Non-pigmented ciliary epithelial cell (primary cell): ENCODE results near the gene PRLR.

ENCODE experiments used
- DNase-seq: peaks from one replicate; pipeline ENCODE4 v3.0.0-alpha.2; 2010; ENCODE audit warnings: low read depth

PRLR gene

GRCh38 chr5:35159370-35159742 is 70.9 kb downstream of the PRLR start:
- no peak for DNase-seq

- no peak for DNase-seq
These were observed 71.5 kb downstream of the PRLR start for GRCh38 chr5:35158622-35159369.

GRCh38 chr5:35158204-35158603 is 72.1 kb downstream of the PRLR start:
- DNase-seq = no peak

- no peak for DNase-seq
These were observed 76.8 kb downstream of the PRLR start for GRCh38 chr5:35153375-35153932.

GRCh38 chr5:35152733-35153132 is 77.6 kb downstream of the PRLR start:
- no peak for DNase-seq

- DNase-seq = no peak
These were observed 79.0 kb downstream of the PRLR start for GRCh38 chr5:35151146-35151920.

GRCh38 chr5:35149041-35149440 is 81.2 kb downstream of the PRLR start:
- no peak for DNase-seq

GRCh38 chr5:35146406-35146805 is 83.9 kb downstream of the PRLR start:
- no peak for DNase-seq

GRCh38 chr5:35145691-35146317 is 84.5 kb downstream of the PRLR start:
- DNase-seq = no peak

- no peak for DNase-seq
These were observed 85.3 kb downstream of the PRLR start for GRCh38 chr5:35145012-35145411.

- DNase-seq = no peak
These were observed 86.4 kb downstream of the PRLR start for GRCh38 chr5:35143841-35144240.

- DNase-seq = no peak
These were observed 88.5 kb downstream of the PRLR start for GRCh38 chr5:35141739-35142138.

- no peak for DNase-seq
These were observed 92.1 kb downstream of the PRLR start for GRCh38 chr5:35138232-35138631.

GRCh38 chr5:35136386-35136785 is 93.9 kb downstream of the PRLR start:
- peak; percentile 60 for DNase-seq

- DNase-seq = no peak
These were observed 95.0 kb downstream of the PRLR start for GRCh38 chr5:35135239-35135700.

- no peak for DNase-seq
These were observed 95.8 kb downstream of the PRLR start for GRCh38 chr5:35134278-35135030.

GRCh38 chr5:35133186-35133585 is 97.1 kb downstream of the PRLR start:
- no peak for DNase-seq

GRCh38 chr5:35131723-35132122 is 98.6 kb downstream of the PRLR start:
- DNase-seq = no peak

- no peak for DNase-seq
These were observed 100.3 kb downstream of the PRLR start for GRCh38 chr5:35129921-35130485.

- DNase-seq = peak; percentile 73
These were observed 101.0 kb downstream of the PRLR start for GRCh38 chr5:35129276-35129675.

- no peak for DNase-seq
These were observed 103.3 kb downstream of the PRLR start for GRCh38 chr5:35127006-35127405.

GRCh38 chr5:35125746-35126145 is 104.5 kb downstream of the PRLR start:
- no peak for DNase-seq
